ENCODE data around the gene EIF3J.

Gene EIF3J

DNA sequence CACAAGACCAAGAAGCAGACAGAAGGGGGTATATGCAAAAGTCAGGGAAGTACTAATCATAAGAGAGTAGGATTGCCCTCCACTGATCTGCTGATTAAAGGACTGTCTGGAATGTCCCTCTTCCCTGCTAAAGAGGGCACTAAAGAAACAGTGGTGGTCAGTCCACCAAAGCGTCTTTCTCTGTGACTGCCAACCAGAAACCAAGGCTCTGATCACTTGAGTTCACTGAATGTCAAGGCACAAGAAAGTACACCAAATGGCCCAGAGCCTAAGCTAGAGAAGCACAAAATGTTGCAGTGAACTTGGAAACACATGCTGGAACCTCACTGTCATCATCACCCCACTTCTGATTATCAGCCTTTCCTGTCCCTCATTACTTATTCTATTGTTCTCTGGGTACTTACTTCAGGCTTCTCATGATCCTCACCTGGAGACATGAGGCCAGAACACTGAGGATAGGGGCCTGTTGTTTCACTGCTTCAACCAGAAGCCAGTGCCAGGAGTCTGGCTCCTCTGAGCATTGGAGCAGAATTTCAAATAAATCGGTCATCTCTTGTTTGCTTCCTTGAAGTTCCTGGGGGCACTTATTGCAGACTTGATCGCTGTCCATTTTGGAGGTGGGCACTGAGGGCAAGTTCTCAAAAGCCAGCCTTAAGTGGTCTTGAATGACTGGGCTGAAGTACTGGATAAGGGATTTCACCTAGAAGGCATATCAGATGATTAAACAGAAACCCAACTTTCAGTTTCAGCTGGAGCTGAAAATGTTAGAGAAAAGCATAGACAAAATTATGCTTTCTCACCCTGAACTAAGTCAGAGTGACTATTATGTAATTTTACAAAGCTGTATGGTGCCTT is 58.9 kb downstream of the EIF3J start:
- no peak for TF ChIP-seq ZFX (IDR thresholded peaks at IDR 0.05)
- TF ChIP-seq, protein P1, sequence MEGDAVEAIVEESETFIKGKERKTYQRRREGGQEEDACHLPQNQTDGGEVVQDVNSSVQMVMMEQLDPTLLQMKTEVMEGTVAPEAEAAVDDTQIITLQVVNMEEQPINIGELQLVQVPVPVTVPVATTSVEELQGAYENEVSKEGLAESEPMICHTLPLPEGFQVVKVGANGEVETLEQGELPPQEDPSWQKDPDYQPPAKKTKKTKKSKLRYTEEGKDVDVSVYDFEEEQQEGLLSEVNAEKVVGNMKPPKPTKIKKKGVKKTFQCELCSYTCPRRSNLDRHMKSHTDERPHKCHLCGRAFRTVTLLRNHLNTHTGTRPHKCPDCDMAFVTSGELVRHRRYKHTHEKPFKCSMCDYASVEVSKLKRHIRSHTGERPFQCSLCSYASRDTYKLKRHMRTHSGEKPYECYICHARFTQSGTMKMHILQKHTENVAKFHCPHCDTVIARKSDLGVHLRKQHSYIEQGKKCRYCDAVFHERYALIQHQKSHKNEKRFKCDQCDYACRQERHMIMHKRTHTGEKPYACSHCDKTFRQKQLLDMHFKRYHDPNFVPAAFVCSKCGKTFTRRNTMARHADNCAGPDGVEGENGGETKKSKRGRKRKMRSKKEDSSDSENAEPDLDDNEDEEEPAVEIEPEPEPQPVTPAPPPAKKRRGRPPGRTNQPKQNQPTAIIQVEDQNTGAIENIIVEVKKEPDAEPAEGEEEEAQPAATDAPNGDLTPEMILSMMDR (conservative IDR thresholded peaks at IDR 0.05) = no peak

DNA sequence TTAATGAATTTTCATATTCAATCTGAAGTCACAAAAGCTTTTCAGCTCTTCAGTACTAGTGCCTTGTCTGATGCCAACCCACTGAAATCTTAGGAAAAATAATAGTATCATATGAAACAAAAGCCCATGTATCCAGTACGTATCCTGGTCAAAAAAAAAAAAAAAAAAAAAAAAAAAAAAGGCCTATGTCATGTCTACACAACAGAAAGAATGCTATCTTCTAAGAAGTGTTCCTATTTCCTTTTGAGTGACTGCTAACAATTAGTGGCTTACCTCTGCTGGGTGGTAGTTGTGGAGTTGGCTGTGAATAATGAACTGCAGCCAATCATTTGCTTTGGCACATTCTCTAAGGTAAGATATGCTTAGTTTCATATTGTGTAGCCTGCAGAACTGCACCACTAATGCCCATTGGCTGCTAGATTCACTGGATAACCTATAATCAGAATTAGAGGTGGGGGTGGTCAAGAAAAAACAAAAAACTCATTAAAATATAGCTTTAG is 59.6 kb downstream of the EIF3J start:
- TF ChIP-seq ZFX (IDR thresholded peaks at IDR 0.05) = no peak
- TF ChIP-seq, protein P1 (conservative IDR thresholded peaks at IDR 0.05) = no peak
- H3K27ac ChIP-seq = no peak overlapping the region

More for the DNA sequence above, 58.9 kb downstream of the EIF3J start:
- peak overlapping the region; percentile 17; the same call in 1 of the 2 replicates for H3K27ac ChIP-seq

DNA sequence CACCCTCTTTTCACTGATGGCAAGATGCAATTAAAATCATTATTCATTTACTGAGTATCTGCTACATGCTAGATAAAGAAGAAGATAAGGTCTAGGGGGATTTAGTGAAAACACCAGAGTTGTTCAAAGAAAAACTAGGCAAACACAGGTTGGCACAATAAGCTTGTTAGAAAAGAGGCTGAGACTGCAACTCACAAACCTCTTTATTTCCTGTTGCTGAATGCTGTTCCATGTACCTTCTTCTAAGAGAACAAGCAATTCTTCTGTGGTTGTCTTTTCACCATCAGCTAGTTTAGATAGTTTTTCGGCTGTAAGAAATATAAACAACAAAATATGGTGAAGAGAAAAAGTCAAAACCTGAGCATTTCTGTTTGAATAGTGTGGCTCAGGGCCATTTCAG is 61.1 kb downstream of the EIF3J start:
- no peak overlapping the region for H3K27ac ChIP-seq
- TF ChIP-seq ZFX (IDR thresholded peaks at IDR 0.05) = no peak
- TF ChIP-seq, protein P1 (conservative IDR thresholded peaks at IDR 0.05) = no peak

DNA sequence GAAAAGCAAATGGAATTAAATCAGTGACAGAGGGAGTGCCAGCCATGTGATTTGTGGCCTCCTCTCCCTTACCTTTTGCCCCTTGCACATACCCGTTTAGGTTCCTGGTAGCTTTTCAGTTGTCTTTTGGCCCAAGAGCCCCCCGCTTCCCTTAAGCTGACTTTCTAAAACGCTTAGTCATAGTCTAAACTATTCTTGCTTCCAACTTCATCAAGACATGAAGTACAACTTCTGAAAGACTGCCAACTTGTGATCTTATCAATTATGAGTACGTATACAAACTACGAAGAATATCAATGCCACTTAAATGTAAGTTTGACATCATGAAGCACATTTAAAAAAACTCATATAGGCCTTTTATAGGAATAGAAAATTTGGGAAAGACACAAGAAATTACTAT is 61.9 kb downstream of the EIF3J start:
- peak overlapping the region; percentile 24; the same call in 1 of the 2 replicates for H3K27ac ChIP-seq

DNA sequence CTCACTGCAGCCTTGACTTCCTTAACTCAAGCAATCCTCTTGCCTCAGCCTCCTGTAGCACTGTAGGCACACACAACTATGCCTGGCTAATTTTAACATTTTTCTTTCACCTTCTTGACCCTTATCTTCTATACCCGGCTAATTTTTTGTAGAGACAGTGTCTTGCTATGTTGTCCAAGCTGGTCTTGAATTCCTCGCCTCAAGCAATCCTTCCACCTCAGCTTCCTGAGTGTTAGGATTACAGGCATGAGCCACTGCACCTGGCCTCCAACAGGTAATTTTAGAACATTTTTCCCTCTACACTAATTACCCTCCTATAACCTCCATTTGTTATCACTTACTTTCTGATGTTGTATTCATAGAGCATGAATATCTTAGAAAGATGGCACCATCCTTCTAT is 66.2 kb downstream of the EIF3J start:
- TF ChIP-seq ZFX (IDR thresholded peaks at IDR 0.05) = no peak
- TF ChIP-seq, protein P1 (conservative IDR thresholded peaks at IDR 0.05) = no peak

More for the DNA sequence above, 61.9 kb downstream of the EIF3J start:
- TF ChIP-seq, protein P1 (conservative IDR thresholded peaks at IDR 0.05) = no peak
- no peak for TF ChIP-seq ZFX (IDR thresholded peaks at IDR 0.05)

DNA sequence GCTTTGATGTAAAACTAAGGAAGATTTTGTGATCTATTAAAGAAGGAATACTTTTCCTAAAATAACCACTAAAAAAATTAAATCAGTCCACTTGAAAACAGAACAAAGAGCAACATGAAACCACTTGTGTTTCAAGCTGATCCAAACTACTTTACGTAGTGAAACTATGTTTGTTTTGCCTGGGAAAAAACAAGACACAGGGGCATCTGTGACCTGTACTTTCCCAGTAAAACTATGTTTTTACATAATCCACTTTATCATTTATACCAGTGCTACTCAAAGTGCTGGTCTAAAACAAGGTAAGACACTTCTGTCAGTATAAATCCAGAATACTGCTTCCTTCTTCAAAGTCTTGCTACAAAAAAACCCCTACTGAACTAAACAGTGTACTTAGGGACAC is 69.8 kb downstream of the EIF3J start:
- no peak for TF ChIP-seq ZFX (IDR thresholded peaks at IDR 0.05)
- TF ChIP-seq, protein P1 (conservative IDR thresholded peaks at IDR 0.05) = no peak

More for the DNA sequence above, 66.2 kb downstream of the EIF3J start:
- H3K27ac ChIP-seq = no peak overlapping the region

More for the DNA sequence above, 69.8 kb downstream of the EIF3J start:
- H3K27ac ChIP-seq = no peak overlapping the region

All from C4-2B (cell line).